Measurements from ENCODE around the gene IL17RE. TPM values are rescaled to one million over a fixed set of nuclear protein-coding genes. Genes with fewer than 3 reads are reported as not detected.

IL17RE gene
- total RNA-seq, 1 donor from 2014 or later: 21.5 TPM

DNA sequence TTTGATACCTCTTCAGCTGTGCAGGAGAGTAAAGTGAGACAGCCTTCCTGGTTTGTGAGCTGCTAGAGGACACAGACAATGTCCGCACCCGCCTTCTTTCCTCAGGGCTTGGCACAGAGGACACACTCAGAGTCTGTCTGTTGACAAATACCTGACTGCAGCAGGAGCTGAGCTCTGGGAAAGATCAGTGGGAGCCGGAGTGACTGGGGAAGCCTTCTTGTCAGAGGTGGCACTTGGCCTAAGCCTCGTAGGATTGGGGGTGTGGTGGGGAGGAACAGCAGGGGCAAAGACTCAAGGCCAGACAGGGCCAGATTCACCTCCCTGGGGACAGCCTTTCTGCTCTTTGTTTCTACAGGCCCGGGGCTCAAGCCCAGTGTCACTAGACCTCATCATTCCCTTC, 11.0 kb downstream of the IL17RE start:
- H3K36me3 ChIP-seq: no peaks in the 10 kb centered on the region
- TF ChIP-seq, protein P1, sequence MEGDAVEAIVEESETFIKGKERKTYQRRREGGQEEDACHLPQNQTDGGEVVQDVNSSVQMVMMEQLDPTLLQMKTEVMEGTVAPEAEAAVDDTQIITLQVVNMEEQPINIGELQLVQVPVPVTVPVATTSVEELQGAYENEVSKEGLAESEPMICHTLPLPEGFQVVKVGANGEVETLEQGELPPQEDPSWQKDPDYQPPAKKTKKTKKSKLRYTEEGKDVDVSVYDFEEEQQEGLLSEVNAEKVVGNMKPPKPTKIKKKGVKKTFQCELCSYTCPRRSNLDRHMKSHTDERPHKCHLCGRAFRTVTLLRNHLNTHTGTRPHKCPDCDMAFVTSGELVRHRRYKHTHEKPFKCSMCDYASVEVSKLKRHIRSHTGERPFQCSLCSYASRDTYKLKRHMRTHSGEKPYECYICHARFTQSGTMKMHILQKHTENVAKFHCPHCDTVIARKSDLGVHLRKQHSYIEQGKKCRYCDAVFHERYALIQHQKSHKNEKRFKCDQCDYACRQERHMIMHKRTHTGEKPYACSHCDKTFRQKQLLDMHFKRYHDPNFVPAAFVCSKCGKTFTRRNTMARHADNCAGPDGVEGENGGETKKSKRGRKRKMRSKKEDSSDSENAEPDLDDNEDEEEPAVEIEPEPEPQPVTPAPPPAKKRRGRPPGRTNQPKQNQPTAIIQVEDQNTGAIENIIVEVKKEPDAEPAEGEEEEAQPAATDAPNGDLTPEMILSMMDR (IDR thresholded peaks at IDR 0.05): no peak
- DNase-seq (no peak), ATAC-seq (no peak)
- no peaks in the 10 kb centered on the region for H3K27me3 ChIP-seq (ENCODE audit: low read depth)
- no peak overlapping the region for H3K27ac ChIP-seq
- H3K4me3 ChIP-seq: no peak overlapping the region
- H3K9me3 ChIP-seq: no peaks in the 10 kb centered on the region
- intact Hi-C loops (cut with DNase I): no loop called here
- peaks cover 51% of the 10 kb centered on the region for H3K4me1 ChIP-seq

DNA sequence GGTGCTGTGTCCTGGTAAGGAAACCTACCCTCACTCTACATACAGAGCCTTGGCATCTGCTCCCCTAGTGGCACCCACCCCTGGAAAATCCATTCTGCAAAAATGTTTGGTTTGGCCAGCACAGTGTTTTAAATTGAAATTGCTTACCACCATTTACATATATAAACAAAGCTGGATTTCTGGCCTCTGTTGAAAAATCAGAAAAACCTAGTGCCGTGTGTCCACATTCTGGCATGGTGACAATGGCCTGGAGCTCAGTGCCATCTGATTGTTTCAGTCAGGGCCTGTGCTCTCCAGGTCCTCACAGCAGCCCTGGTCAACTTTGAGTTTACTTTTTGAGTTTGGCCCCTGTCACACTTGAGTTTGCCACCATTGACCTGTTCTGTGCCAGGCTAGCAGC, 11.4 kb downstream of the IL17RE start:
- peak overlapping the region; percentile 90 for H3K27ac ChIP-seq
- no peak for ATAC-seq
- peaks cover 47% of the 10 kb centered on the region for H3K4me1 ChIP-seq
- H3K9me3 ChIP-seq: no peaks in the 10 kb centered on the region
- TF ChIP-seq, protein P1 (IDR thresholded peaks at IDR 0.05): no peak
- no peaks in the 10 kb centered on the region for H3K27me3 ChIP-seq (ENCODE audit: low read depth)
- no peaks in the 10 kb centered on the region for H3K36me3 ChIP-seq
- H3K4me3 ChIP-seq: no peak overlapping the region
- DNase-seq: no peak
- intact Hi-C loops (cut with DNase I): no loop called here

DNA sequence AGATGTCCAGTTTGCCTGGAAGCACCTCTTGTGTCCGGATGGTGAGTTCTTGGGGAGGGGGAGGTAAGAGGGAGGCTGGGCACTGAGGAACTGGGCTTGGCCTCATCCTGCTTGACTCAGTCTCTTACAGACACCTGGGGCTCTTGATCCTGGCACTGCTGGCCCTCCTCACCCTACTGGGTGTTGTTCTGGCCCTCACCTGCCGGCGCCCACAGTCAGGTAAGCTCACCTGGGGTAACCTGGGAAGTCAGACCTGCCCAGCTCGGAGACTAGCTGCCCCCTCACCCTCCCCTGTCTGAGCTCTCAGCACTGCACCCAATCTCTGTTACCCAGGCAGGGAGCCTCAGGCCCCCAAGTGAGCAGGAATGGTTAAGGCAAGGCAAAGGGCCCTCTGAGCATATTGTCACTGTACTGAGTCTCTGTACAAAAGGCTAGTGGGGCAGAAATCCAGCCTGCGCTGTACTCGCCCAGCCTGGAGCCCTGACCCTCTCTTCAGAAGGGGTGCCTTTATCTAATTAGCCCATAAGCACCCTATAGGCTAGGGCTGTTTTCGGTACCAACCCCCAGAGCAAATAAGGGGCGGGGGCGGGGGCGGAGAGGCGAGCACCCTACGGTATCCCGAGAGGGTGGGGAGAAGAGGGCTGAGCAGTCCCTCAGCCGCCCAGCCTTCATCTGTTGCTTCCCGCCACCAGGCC, 12.1 kb downstream of the IL17RE start:
- intact Hi-C loops (cut with DNase I): no loop called here
- DNase-seq (no peak), ATAC-seq (no peak)
- H3K36me3 ChIP-seq: no peaks in the 10 kb centered on the region
- TF ChIP-seq, protein P1 (IDR thresholded peaks at IDR 0.05): no peak
- H3K27ac ChIP-seq: peak overlapping the region; percentile 90
- peaks cover 43% of the 10 kb centered on the region for H3K4me1 ChIP-seq
- peak overlapping the region; percentile 68 for H3K4me3 ChIP-seq
- H3K27me3 ChIP-seq (ENCODE audit: low read depth): no peaks in the 10 kb centered on the region
- no peaks in the 10 kb centered on the region for H3K9me3 ChIP-seq

DNA sequence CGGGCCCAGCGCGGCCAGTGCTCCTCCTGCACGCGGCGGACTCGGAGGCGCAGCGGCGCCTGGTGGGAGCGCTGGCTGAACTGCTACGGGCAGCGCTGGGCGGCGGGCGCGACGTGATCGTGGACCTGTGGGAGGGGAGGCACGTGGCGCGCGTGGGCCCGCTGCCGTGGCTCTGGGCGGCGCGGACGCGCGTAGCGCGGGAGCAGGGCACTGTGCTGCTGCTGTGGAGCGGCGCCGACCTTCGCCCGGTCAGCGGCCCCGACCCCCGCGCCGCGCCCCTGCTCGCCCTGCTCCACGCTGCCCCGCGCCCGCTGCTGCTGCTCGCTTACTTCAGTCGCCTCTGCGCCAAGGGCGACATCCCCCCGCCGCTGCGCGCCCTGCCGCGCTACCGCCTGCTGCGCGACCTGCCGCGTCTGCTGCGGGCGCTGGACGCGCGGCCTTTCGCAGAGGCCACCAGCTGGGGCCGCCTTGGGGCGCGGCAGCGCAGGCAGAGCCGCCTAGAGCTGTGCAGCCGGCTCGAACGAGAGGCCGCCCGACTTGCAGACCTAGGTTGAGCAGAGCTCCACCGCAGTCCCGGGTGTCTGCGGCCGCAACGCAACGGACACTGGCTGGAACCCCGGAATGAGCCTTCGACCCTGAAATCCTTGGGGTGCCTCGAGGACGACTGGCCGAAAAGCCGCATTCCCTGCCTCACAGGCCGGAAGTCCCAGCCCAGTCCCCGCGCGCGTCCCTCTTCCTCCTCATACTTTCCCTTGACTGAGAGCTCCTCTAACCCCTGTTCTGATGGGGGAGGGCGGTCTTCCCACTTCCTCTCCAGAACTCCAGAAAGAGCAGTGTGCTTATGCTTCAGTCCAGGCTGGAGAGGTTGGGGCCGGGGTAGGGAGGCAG, 12.8 kb downstream of the IL17RE start:
- DNase-seq (peak; percentile 86), ATAC-seq (peak; percentile 78)
- Histone ChIP-seq H3K4me3 (peak overlapping the region; percentile 68), H3K9me3 (no peaks in the 10 kb centered on the region), H3K27me3 (ENCODE audit: low read depth) (no peaks in the 10 kb centered on the region), H3K4me1 (peaks cover 43% of the 10 kb centered on the region), H3K36me3 (peaks cover 3% of the 10 kb centered on the region), H3K27ac (peak overlapping the region; percentile 90)
- intact Hi-C loops (cut with DNase I): no loop called here
- TF ChIP-seq, protein P1 (IDR thresholded peaks at IDR 0.05): peak; percentile 38

DNA sequence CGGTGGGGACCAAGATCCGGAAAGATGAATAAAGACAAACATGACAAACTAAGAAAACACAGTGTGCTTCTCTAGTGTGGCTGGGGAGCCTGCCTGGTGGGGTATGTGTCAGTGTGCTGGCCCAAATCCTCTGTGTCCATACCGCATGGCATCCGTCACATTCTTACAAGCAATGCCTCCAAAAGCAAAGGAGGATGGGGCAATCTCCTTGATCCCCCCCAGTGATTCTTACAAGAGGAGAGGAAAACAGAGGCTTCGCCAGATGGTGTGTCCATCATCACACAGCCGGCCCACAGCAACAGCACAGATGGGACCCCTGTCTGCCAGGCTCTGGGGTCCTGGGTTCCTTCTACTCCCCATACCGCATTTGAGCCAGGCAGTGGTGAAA, 13.7 kb downstream of the IL17RE start:
- Histone ChIP-seq H3K4me3 (peak overlapping the region; percentile 68), H3K9me3 (no peaks in the 10 kb centered on the region), H3K4me1 (peaks cover 43% of the 10 kb centered on the region), H3K36me3 (peaks cover 6% of the 10 kb centered on the region), H3K27me3 (ENCODE audit: low read depth) (no peaks in the 10 kb centered on the region), H3K27ac (peak overlapping the region; percentile 90)
- ATAC-seq: peak in 1 of 2 donors; percentile 1
- intact Hi-C loops (cut with DNase I): no loop called here
- no peak for DNase-seq
- TF ChIP-seq, protein P1 (IDR thresholded peaks at IDR 0.05): no peak

All from lower lobe of right lung (tissue), 2 donors.